Astrocyte (in vitro differentiated cells and primary cell): ENCODE data around the gene MTTP. TPM values are rescaled to one million over a fixed set of nuclear protein-coding genes. Genes with fewer than 3 reads are reported as not detected.

Experiments
- DNase-seq: peaks from one replicate; pipeline ENCODE4 v3.0.0-alpha.2; 2010; ENCODE audit warnings: low read depth
- FAIRE-seq: peaks from 2 replicates; lab custom pipeline; 2011; peaks lifted over from hg19 to GRCh38; lab: Jason Lieb, UNC
- H2AFZ ChIP-seq: 2 replicates; pipeline ENCODE4 v1.6.0; 2012; ENCODE audit warnings: low read depth, low read length, inconsistent platforms
- H3K27ac ChIP-seq: 2 replicates; pipeline ENCODE4 v1.5.1; 2011; ENCODE audit warnings: low read depth, low read length, inconsistent platforms
- H3K27me3 ChIP-seq: 2 replicates; pipeline ENCODE4 v1.6.0; 2011; ENCODE audit warnings: low read length, inconsistent platforms; ENCODE audit not compliant: insufficient read depth
- H3K36me3 ChIP-seq: 2 replicates; pipeline ENCODE4 v1.5.1; 2011; ENCODE audit warnings: low read length, inconsistent platforms; ENCODE audit not compliant: insufficient read depth
- H3K4me1 ChIP-seq: 2 replicates; pipeline ENCODE4 v1.5.1; 2011; ENCODE audit warnings: low read length, inconsistent platforms; ENCODE audit not compliant: insufficient read depth
- H3K4me2 ChIP-seq: 2 replicates; pipeline ENCODE4 v1.6.0; 2012; ENCODE audit warnings: low read length, inconsistent platforms
- H3K4me3 ChIP-seq: 2 replicates; pipeline ENCODE4 v1.5.1; 2011; ENCODE audit warnings: low read depth, mild to moderate bottlenecking, low read length, inconsistent platforms; ENCODE audit not compliant: insufficient read depth
- H3K79me2 ChIP-seq: 2 replicates; pipeline ENCODE4 v1.6.0; 2012; ENCODE audit warnings: mild to moderate bottlenecking, low read length, inconsistent platforms; ENCODE audit not compliant: insufficient read depth
- H3K9ac ChIP-seq: 2 replicates; pipeline ENCODE4 v1.6.0; 2012; ENCODE audit warnings: mild to moderate bottlenecking, low read length, inconsistent platforms
- H3K9me3 ChIP-seq: 2 replicates; pipeline ENCODE4 v1.5.1; 2012; ENCODE audit warnings: low read depth, mild to moderate bottlenecking, low read length, inconsistent platforms; ENCODE audit not compliant: insufficient read depth
- H4K20me1 ChIP-seq: 2 replicates; pipeline ENCODE4 v1.6.0; 2012; ENCODE audit warnings: low read length, inconsistent platforms; ENCODE audit not compliant: insufficient read depth
- H3K27ac Mint-ChIP-seq: one replicate; pipeline ENCODE4 v1.8.0; 2021; ENCODE audit warnings: mild to moderate bottlenecking, mixed read lengths; ENCODE audit not compliant: unreplicated experiment
- H3K27me3 Mint-ChIP-seq: one replicate; pipeline ENCODE4 v1.8.0; 2021; ENCODE audit warnings: low read depth, mixed read lengths; ENCODE audit not compliant: unreplicated experiment
- H3K36me3 Mint-ChIP-seq: one replicate; pipeline ENCODE4 v1.8.0; 2021; ENCODE audit warnings: low read depth, mixed read lengths; ENCODE audit not compliant: unreplicated experiment
- H3K4me1 Mint-ChIP-seq: one replicate; pipeline ENCODE4 v1.8.0; 2021; ENCODE audit warnings: low read depth, mixed read lengths; ENCODE audit not compliant: unreplicated experiment
- H3K4me3 Mint-ChIP-seq: one replicate; pipeline ENCODE4 v1.8.0; 2021; ENCODE audit warnings: mild to moderate bottlenecking, moderate library complexity, mixed read lengths; ENCODE audit not compliant: unreplicated experiment
- H3K9me3 Mint-ChIP-seq: one replicate; pipeline ENCODE4 v1.8.0; 2021; ENCODE audit warnings: mild to moderate bottlenecking, mixed read lengths; ENCODE audit not compliant: unreplicated experiment
- CTCF ChIP-seq: IDR thresholded peaks from 2 replicates; pipeline ENCODE4 v1.5.1; 2011; ENCODE audit warnings: low read depth, mild to moderate bottlenecking, inconsistent platforms, low read length, moderate library complexity; ENCODE audit not compliant: insufficient read depth
- EZH2 ChIP-seq: IDR thresholded peaks from 2 replicates; pipeline ENCODE4 v1.6.1; 2012; ENCODE audit warnings: mild to moderate bottlenecking, low read length, inconsistent platforms; ENCODE audit not compliant: insufficient read depth
- total RNA-seq: library from RNA; stranded (reverse); gene quantifications from 2 replicates; pipeline ENCODE4 v1.2.1, GENCODE V29; 2021

The MTTP gene
- total RNA-seq, 1 donor from 2014 or later, result 0.41 TPM

GRCh38 chr4:99612281-99612680 is 37.7 kb downstream of the MTTP start:
- no peak overlapping the region for H3K27ac ChIP-seq
- Mint-ChIP-seq H3K9me3 (no peaks in the 10 kb centered on the region), H3K36me3 (no peaks in the 10 kb centered on the region), H3K4me3 (no peak overlapping the region), H3K27ac (no peak overlapping the region), H3K27me3 (peaks cover 2% of the 10 kb centered on the region), H3K4me1 (peaks cover 2% of the 10 kb centered on the region)
- no peaks in the 10 kb centered on the region for H3K9me3 ChIP-seq
- H3K27me3 ChIP-seq, result no peaks in the 10 kb centered on the region
- TF ChIP-seq EZH2 (no peak), CTCF (no peak)
- H3K79me2 ChIP-seq, result no peaks in the 10 kb centered on the region
- H3K4me3 ChIP-seq, result no peak overlapping the region
- DNase-seq (no peak), FAIRE-seq (no peak)
- H3K9ac ChIP-seq, result no peak overlapping the region
- no peaks in the 10 kb centered on the region for H3K4me1 ChIP-seq
- H3K4me2 ChIP-seq, result no peak overlapping the region
- no peak overlapping the region for H2AFZ ChIP-seq
- H4K20me1 ChIP-seq, result no peaks in the 10 kb centered on the region
- H3K36me3 ChIP-seq, result no peaks in the 10 kb centered on the region

- H3K4me3 Mint-ChIP-seq, result no peak overlapping the region
- no peaks in the 10 kb centered on the region for H3K4me1 ChIP-seq
- no peaks in the 10 kb centered on the region for H3K27me3 ChIP-seq
- DNase-seq (no peak), FAIRE-seq (no peak)
- no peak overlapping the region for H3K27ac Mint-ChIP-seq
- H3K4me1 Mint-ChIP-seq, result peaks cover 2% of the 10 kb centered on the region
- H3K9ac ChIP-seq, result no peak overlapping the region
- peaks cover 2% of the 10 kb centered on the region for H3K27me3 Mint-ChIP-seq
- no peak overlapping the region for H3K4me2 ChIP-seq
- no peaks in the 10 kb centered on the region for H3K9me3 ChIP-seq
- no peaks in the 10 kb centered on the region for H3K79me2 ChIP-seq
- no peaks in the 10 kb centered on the region for H3K36me3 ChIP-seq
- TF ChIP-seq EZH2 (no peak), CTCF (no peak)
- H3K27ac ChIP-seq, result no peak overlapping the region
- no peaks in the 10 kb centered on the region for H4K20me1 ChIP-seq
- no peaks in the 10 kb centered on the region for H3K36me3 Mint-ChIP-seq
- no peak overlapping the region for H2AFZ ChIP-seq
- no peak overlapping the region for H3K4me3 ChIP-seq
- no peaks in the 10 kb centered on the region for H3K9me3 Mint-ChIP-seq
These were observed 38.1 kb downstream of the MTTP start for GRCh38 chr4:99612704-99613103.

- Mint-ChIP-seq H3K36me3 (no peaks in the 10 kb centered on the region), H3K4me3 (no peak overlapping the region), H3K4me1 (peaks cover 2% of the 10 kb centered on the region), H3K9me3 (no peaks in the 10 kb centered on the region), H3K27ac (no peak overlapping the region), H3K27me3 (peaks cover under 1% of the 10 kb centered on the region)
- Histone ChIP-seq H3K27me3 (no peaks in the 10 kb centered on the region), H3K4me3 (no peak overlapping the region), H3K4me2 (no peak overlapping the region), H3K36me3 (no peaks in the 10 kb centered on the region), H3K27ac (no peak overlapping the region), H3K9ac (no peak overlapping the region), H3K79me2 (no peaks in the 10 kb centered on the region), H2AFZ (no peak overlapping the region), H3K9me3 (no peaks in the 10 kb centered on the region), H3K4me1 (no peaks in the 10 kb centered on the region), H4K20me1 (no peaks in the 10 kb centered on the region)
- TF ChIP-seq CTCF (no peak), EZH2 (no peak)
- DNase-seq (no peak), FAIRE-seq (peak; percentile 9)
These were observed 39.9 kb downstream of the MTTP start for GRCh38 chr4:99614491-99614890.
